Keratinocyte (primary cell): Measurements from ENCODE around the gene GPR75. TPM values are rescaled to one million over a fixed set of nuclear protein-coding genes. Genes with fewer than 3 reads are reported as not detected.

ENCODE experiments used
- DNase-seq: peaks from one replicate; pipeline ENCODE4 v3.0.0-alpha.2; 2011; ENCODE audit warnings: low read depth, missing footprints, low spot score
- FAIRE-seq: peaks from 2 replicates; lab custom pipeline; 2011; peaks lifted over from hg19 to GRCh38; lab: Jason Lieb, UNC
- H2AFZ ChIP-seq: 2 replicates; pipeline ENCODE4 v1.6.0; 2012; ENCODE audit warnings: low read length, control low read depth, inconsistent platforms; ENCODE audit not compliant: control insufficient read depth
- H3K27ac ChIP-seq: 2 replicates; pipeline ENCODE4 v1.5.1; 2011; ENCODE audit warnings: low read length; ENCODE audit not compliant: control insufficient read depth, insufficient read depth
- H3K27me3 ChIP-seq: 3 replicates; pipeline ENCODE4 v1.6.0; 2011; ENCODE audit warnings: low read length; ENCODE audit not compliant: control insufficient read depth, insufficient read depth; ENCODE audit errors: extremely low read depth
- H3K36me3 ChIP-seq, 2 experiments: 2 replicates in 1 of 2; 3 replicates in 1 of 2; pipeline ENCODE4 v1.5.1; 2011; ENCODE audit warnings: low read length in 2 of 2, mild to moderate bottlenecking in 1 of 2; ENCODE audit not compliant: control insufficient read depth in 2 of 2, insufficient read depth in 2 of 2; ENCODE audit errors: extremely low read depth in 1 of 2
- H3K4me1 ChIP-seq: 3 replicates; pipeline ENCODE4 v1.5.1; 2011; ENCODE audit warnings: low read length; ENCODE audit not compliant: control insufficient read depth, insufficient read depth; ENCODE audit errors: extremely low read depth
- H3K4me2 ChIP-seq: 3 replicates; pipeline ENCODE4 v1.6.0; 2011; ENCODE audit warnings: low read depth, low read length; ENCODE audit not compliant: control insufficient read depth, insufficient read depth; ENCODE audit errors: extremely low read depth
- H3K4me3 ChIP-seq, 3 experiments: fragments of 200-600 bp in 1 of 3; sonication (generic) in 1 of 3; 2 replicates in 2 of 3; 3 replicates in 1 of 3; pipeline ENCODE4 v1.5.1; 2011 to 2016; ENCODE audit warnings: low read length in 3 of 3, mild to moderate bottlenecking in 3 of 3, control low read depth in 2 of 3, inconsistent platforms in 1 of 3, low read depth in 1 of 3, mixed read lengths in 1 of 3, mixed run types in 1 of 3, moderate library complexity in 1 of 3; ENCODE audit not compliant: control insufficient read depth in 2 of 3, insufficient read depth in 2 of 3; ENCODE audit errors: extremely low read depth in 1 of 3
- H3K79me2 ChIP-seq: 2 replicates; pipeline ENCODE4 v1.6.0; 2012; ENCODE audit warnings: low read length; ENCODE audit not compliant: control insufficient read depth, insufficient read depth
- H3K9ac ChIP-seq: 3 replicates; pipeline ENCODE4 v1.6.0; 2011; ENCODE audit warnings: low read length; ENCODE audit not compliant: control insufficient read depth, insufficient read depth; ENCODE audit errors: extremely low read depth
- H3K9me1 ChIP-seq: 3 replicates; pipeline ENCODE4 v1.6.0; 2011; ENCODE audit warnings: low read length; ENCODE audit not compliant: control insufficient read depth, insufficient read depth; ENCODE audit errors: extremely low read depth
- H3K9me3 ChIP-seq: 2 replicates; pipeline ENCODE4 v1.5.1; 2012; ENCODE audit warnings: low read depth, low read length; ENCODE audit not compliant: control insufficient read depth
- H4K20me1 ChIP-seq: 3 replicates; pipeline ENCODE4 v1.6.0; 2011; ENCODE audit warnings: low read length; ENCODE audit not compliant: control insufficient read depth, insufficient read depth; ENCODE audit errors: extremely low read depth
- CTCF ChIP-seq, 3 experiments: IDR thresholded peaks in 1 of 3; conservative IDR thresholded peaks in 1 of 3; optimal IDR thresholded peaks in 1 of 3; 2 replicates in 2 of 3; 3 replicates in 1 of 3; pipeline versions ENCODE3 to v1.5.1; 2011; ENCODE audit warnings: low read length in 3 of 3, mild to moderate bottlenecking in 3 of 3, moderate library complexity in 2 of 3, control low read depth in 1 of 3, inconsistent platforms in 1 of 3; ENCODE audit not compliant: insufficient read depth in 2 of 3; ENCODE audit errors: extremely low read depth in 1 of 3
- EZH2 ChIP-seq: IDR thresholded peaks from one replicate; pipeline ENCODE4 v1.6.1; 2012; ENCODE audit warnings: inconsistent platforms, mild to moderate bottlenecking, low read length, moderate library complexity
- dilution Hi-C: fragments of 300-500 bp; cut with MboI; formaldehyde crosslinking; loops from one replicate; pipeline ENCODE4 v1.7.0; 2020; ENCODE audit warnings: low sequenced_read_pairs; ENCODE audit not compliant: extremely low pct_ligation_motif_present
- polyA plus RNA-seq, 5 experiments: library from polyadenylated mRNA; depleted of rRNA in 3 of 5; stranded (reverse) in 3 of 5; stranded (forward) in 1 of 5; unstranded in 1 of 5; fragments of >200 nt; gene quantifications; 1 replicate in 1 of 5; 2 replicates in 3 of 5; 3 replicates in 1 of 5; pipeline versions ENCODE4 v1.2.1 to v1.2.3, GENCODE V29; 2011 to 2012; ENCODE audit warnings: missing spikeins in 2 of 5, low read depth in 1 of 5, low replicate concordance in 1 of 5

Gene GPR75
- polyA plus RNA-seq, 1 donor (not counting 4 experiments of a cell fraction or from before 2014, with no cell fraction given) = 2.7 TPM

- dilution Hi-C loops = no loop called here
- TF ChIP-seq EZH2 (no peak), CTCF (optimal IDR thresholded peaks at IDR 0.05 in 1 of 3, IDR thresholded peaks at IDR 0.05 in 1 of 3, conservative IDR thresholded peaks at IDR 0.05 in 1 of 3; ENCODE audit: extremely low read depth in 1 of 3, insufficient read depth in 2 of 3, low read length in 3 of 3) (no peak)
- Histone ChIP-seq H3K27ac (no peak overlapping the region), H3K79me2 (peaks cover 5% of the 10 kb centered on the region), H3K9me1 (no peaks in the 10 kb centered on the region), H4K20me1 (no peaks in the 10 kb centered on the region), H3K4me1 (peaks cover 3% of the 10 kb centered on the region), H2AFZ (no peak overlapping the region), H3K9ac (no peak overlapping the region), H3K4me2 (no peak overlapping the region), H3K27me3 (no peaks in the 10 kb centered on the region), H3K36me3 (peaks cover 12 to 25% of the 10 kb centered on the region in 2 experiments), H3K4me3 (no peak overlapping the region), H3K9me3 (no peaks in the 10 kb centered on the region)
- DNase-seq = no peak
- FAIRE-seq = no peak
Measured at GRCh38 chr2:53877112-53877511, 17.3 kb upstream of the GPR75 start.

GRCh38 chr2:53874401-53874950, 14.7 kb upstream of the GPR75 start:
- DNase-seq = no peak
- no peaks in the 10 kb centered on the region for H3K9me1 ChIP-seq
- peaks cover 8 to 15% of the 10 kb centered on the region in 2 experiments for H3K36me3 ChIP-seq
- no peak for TF ChIP-seq EZH2
- no peak for TF ChIP-seq CTCF (optimal IDR thresholded peaks at IDR 0.05 in 1 of 3, IDR thresholded peaks at IDR 0.05 in 1 of 3, conservative IDR thresholded peaks at IDR 0.05 in 1 of 3; ENCODE audit: extremely low read depth in 1 of 3, insufficient read depth in 2 of 3, low read length in 3 of 3)
- H3K9ac ChIP-seq = no peak overlapping the region
- no peak overlapping the region for H3K27ac ChIP-seq
- no peak for FAIRE-seq
- no peaks in the 10 kb centered on the region for H4K20me1 ChIP-seq
- dilution Hi-C loops = no loop called here
- peaks cover 2% of the 10 kb centered on the region for H3K79me2 ChIP-seq
- H3K27me3 ChIP-seq = no peaks in the 10 kb centered on the region
- H2AFZ ChIP-seq = no peak overlapping the region
- no peak overlapping the region for H3K4me3 ChIP-seq
- no peak overlapping the region for H3K4me2 ChIP-seq
- H3K9me3 ChIP-seq = no peaks in the 10 kb centered on the region
- no peaks in the 10 kb centered on the region for H3K4me1 ChIP-seq
